Keratinocyte (primary cell): ENCODE results near the gene MAMDC2. TPM values are rescaled to one million over a fixed set of nuclear protein-coding genes. Genes with fewer than 3 reads are reported as not detected.
A peak's percentile ranks its signal among the peaks of the same experiment; 100 is the strongest.

Source experiments
- DNase-seq: peaks from one replicate; pipeline ENCODE4 v3.0.0-alpha.2; 2011; ENCODE audit warnings: low read depth, missing footprints, low spot score
- FAIRE-seq: peaks from 2 replicates; lab custom pipeline; 2011; peaks lifted over from hg19 to GRCh38; lab: Jason Lieb, UNC
- H2AFZ ChIP-seq: 2 replicates; pipeline ENCODE4 v1.6.0; 2012; ENCODE audit warnings: low read length, control low read depth, inconsistent platforms; ENCODE audit not compliant: control insufficient read depth
- H3K27ac ChIP-seq: 2 replicates; pipeline ENCODE4 v1.5.1; 2011; ENCODE audit warnings: low read length; ENCODE audit not compliant: control insufficient read depth, insufficient read depth
- H3K27me3 ChIP-seq: 3 replicates; pipeline ENCODE4 v1.6.0; 2011; ENCODE audit warnings: low read length; ENCODE audit not compliant: control insufficient read depth, insufficient read depth; ENCODE audit errors: extremely low read depth
- H3K36me3 ChIP-seq, 2 experiments: 2 replicates in 1 of 2; 3 replicates in 1 of 2; pipeline ENCODE4 v1.5.1; 2011; ENCODE audit warnings: low read length in 2 of 2, mild to moderate bottlenecking in 1 of 2; ENCODE audit not compliant: control insufficient read depth in 2 of 2, insufficient read depth in 2 of 2; ENCODE audit errors: extremely low read depth in 1 of 2
- H3K4me1 ChIP-seq: 3 replicates; pipeline ENCODE4 v1.5.1; 2011; ENCODE audit warnings: low read length; ENCODE audit not compliant: control insufficient read depth, insufficient read depth; ENCODE audit errors: extremely low read depth
- H3K4me2 ChIP-seq: 3 replicates; pipeline ENCODE4 v1.6.0; 2011; ENCODE audit warnings: low read depth, low read length; ENCODE audit not compliant: control insufficient read depth, insufficient read depth; ENCODE audit errors: extremely low read depth
- H3K4me3 ChIP-seq, 3 experiments: fragments of 200-600 bp in 1 of 3; sonication (generic) in 1 of 3; 2 replicates in 2 of 3; 3 replicates in 1 of 3; pipeline ENCODE4 v1.5.1; 2011 to 2016; ENCODE audit warnings: low read length in 3 of 3, mild to moderate bottlenecking in 3 of 3, control low read depth in 2 of 3, inconsistent platforms in 1 of 3, low read depth in 1 of 3, mixed read lengths in 1 of 3, mixed run types in 1 of 3, moderate library complexity in 1 of 3; ENCODE audit not compliant: control insufficient read depth in 2 of 3, insufficient read depth in 2 of 3; ENCODE audit errors: extremely low read depth in 1 of 3
- H3K79me2 ChIP-seq: 2 replicates; pipeline ENCODE4 v1.6.0; 2012; ENCODE audit warnings: low read length; ENCODE audit not compliant: control insufficient read depth, insufficient read depth
- H3K9ac ChIP-seq: 3 replicates; pipeline ENCODE4 v1.6.0; 2011; ENCODE audit warnings: low read length; ENCODE audit not compliant: control insufficient read depth, insufficient read depth; ENCODE audit errors: extremely low read depth
- H3K9me1 ChIP-seq: 3 replicates; pipeline ENCODE4 v1.6.0; 2011; ENCODE audit warnings: low read length; ENCODE audit not compliant: control insufficient read depth, insufficient read depth; ENCODE audit errors: extremely low read depth
- H3K9me3 ChIP-seq: 2 replicates; pipeline ENCODE4 v1.5.1; 2012; ENCODE audit warnings: low read depth, low read length; ENCODE audit not compliant: control insufficient read depth
- H4K20me1 ChIP-seq: 3 replicates; pipeline ENCODE4 v1.6.0; 2011; ENCODE audit warnings: low read length; ENCODE audit not compliant: control insufficient read depth, insufficient read depth; ENCODE audit errors: extremely low read depth
- EZH2 ChIP-seq: IDR thresholded peaks from one replicate; pipeline ENCODE4 v1.6.1; 2012; ENCODE audit warnings: inconsistent platforms, mild to moderate bottlenecking, low read length, moderate library complexity
- dilution Hi-C: fragments of 300-500 bp; cut with MboI; formaldehyde crosslinking; loops from one replicate; pipeline ENCODE4 v1.7.0; 2020; ENCODE audit warnings: low sequenced_read_pairs; ENCODE audit not compliant: extremely low pct_ligation_motif_present
- polyA plus RNA-seq, 5 experiments: library from polyadenylated mRNA; depleted of rRNA in 3 of 5; stranded (reverse) in 3 of 5; stranded (forward) in 1 of 5; unstranded in 1 of 5; fragments of >200 nt; gene quantifications; 1 replicate in 1 of 5; 2 replicates in 3 of 5; 3 replicates in 1 of 5; pipeline versions ENCODE4 v1.2.1 to v1.2.3, GENCODE V29; 2011 to 2012; ENCODE audit warnings: missing spikeins in 2 of 5, low read depth in 1 of 5, low replicate concordance in 1 of 5
- TF ChIP-seq, protein P1 (sequence below), 3 experiments: IDR thresholded peaks in 1 of 3; conservative IDR thresholded peaks in 1 of 3; optimal IDR thresholded peaks in 1 of 3; 2 replicates in 2 of 3; 3 replicates in 1 of 3; pipeline versions ENCODE3 to v1.5.1; 2011; ENCODE audit warnings: low read length in 3 of 3, mild to moderate bottlenecking in 3 of 3, moderate library complexity in 2 of 3, control low read depth in 1 of 3, inconsistent platforms in 1 of 3; ENCODE audit not compliant: insufficient read depth in 2 of 3; ENCODE audit errors: extremely low read depth in 1 of 3

Gene MAMDC2
- polyA plus RNA-seq, 1 donor (not counting 4 experiments of a cell fraction or from before 2014, with no cell fraction given) = 4.2 TPM

DNA sequence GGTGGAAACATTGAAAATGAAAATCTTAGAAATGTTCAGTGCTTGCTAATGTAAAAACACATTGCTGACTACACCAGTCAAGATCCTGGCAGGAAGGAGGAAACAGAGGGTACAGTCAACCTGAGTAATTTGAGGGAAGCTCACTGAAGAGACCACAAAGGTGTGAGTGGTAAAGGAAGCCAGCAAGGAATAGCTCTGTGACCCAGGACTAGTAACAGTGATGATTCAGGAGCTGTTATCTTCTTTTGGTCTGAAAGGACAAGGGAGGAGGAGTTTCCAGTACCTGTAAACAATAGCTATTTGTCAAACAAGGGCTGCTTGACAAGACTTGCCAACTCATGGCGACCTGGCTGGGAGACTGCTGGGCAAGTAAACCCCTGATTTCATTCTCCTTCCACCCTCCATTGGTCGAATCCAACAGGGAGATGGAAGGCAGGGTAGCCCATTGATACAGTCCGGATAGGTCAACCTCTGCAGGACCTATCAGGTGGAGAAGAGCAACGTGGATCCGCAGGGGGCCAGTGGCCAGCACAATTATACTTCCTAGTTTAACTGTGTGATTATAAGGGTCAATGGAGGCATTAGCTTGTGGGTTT, 68.1 kb downstream of the MAMDC2 start:
- H3K9me3 ChIP-seq = no peaks in the 10 kb centered on the region
- H3K4me1 ChIP-seq = peaks cover 45% of the 10 kb centered on the region
- DNase-seq = peak; percentile 91
- no peaks in the 10 kb centered on the region for H3K36me3 ChIP-seq
- peak overlapping the region; percentile 67 for H3K4me2 ChIP-seq
- dilution Hi-C loops = loop anchor here (25.0 kb wide), 1 partner anchor 149 kb away; no protein-coding TSS in a partner anchor
- no peak overlapping the region for H2AFZ ChIP-seq
- FAIRE-seq = peak; percentile 99
- H3K79me2 ChIP-seq = no peaks in the 10 kb centered on the region
- H3K9me1 ChIP-seq = no peaks in the 10 kb centered on the region
- no peaks in the 10 kb centered on the region for H4K20me1 ChIP-seq
- no peaks in the 10 kb centered on the region for H3K27me3 ChIP-seq
- TF ChIP-seq, protein P1, sequence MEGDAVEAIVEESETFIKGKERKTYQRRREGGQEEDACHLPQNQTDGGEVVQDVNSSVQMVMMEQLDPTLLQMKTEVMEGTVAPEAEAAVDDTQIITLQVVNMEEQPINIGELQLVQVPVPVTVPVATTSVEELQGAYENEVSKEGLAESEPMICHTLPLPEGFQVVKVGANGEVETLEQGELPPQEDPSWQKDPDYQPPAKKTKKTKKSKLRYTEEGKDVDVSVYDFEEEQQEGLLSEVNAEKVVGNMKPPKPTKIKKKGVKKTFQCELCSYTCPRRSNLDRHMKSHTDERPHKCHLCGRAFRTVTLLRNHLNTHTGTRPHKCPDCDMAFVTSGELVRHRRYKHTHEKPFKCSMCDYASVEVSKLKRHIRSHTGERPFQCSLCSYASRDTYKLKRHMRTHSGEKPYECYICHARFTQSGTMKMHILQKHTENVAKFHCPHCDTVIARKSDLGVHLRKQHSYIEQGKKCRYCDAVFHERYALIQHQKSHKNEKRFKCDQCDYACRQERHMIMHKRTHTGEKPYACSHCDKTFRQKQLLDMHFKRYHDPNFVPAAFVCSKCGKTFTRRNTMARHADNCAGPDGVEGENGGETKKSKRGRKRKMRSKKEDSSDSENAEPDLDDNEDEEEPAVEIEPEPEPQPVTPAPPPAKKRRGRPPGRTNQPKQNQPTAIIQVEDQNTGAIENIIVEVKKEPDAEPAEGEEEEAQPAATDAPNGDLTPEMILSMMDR (optimal IDR thresholded peaks at IDR 0.05 in 1 of 3, IDR thresholded peaks at IDR 0.05 in 1 of 3, conservative IDR thresholded peaks at IDR 0.05 in 1 of 3; ENCODE audit: extremely low read depth in 1 of 3, insufficient read depth in 2 of 3, low read length in 3 of 3) = no peak
- no peak for TF ChIP-seq EZH2
- H3K9ac ChIP-seq = peak overlapping the region; percentile 46
- H3K27ac ChIP-seq = peak overlapping the region; percentile 69
- peak overlapping the region in 2 of 3 experiments; percentile 22 to 48 for H3K4me3 ChIP-seq

DNA sequence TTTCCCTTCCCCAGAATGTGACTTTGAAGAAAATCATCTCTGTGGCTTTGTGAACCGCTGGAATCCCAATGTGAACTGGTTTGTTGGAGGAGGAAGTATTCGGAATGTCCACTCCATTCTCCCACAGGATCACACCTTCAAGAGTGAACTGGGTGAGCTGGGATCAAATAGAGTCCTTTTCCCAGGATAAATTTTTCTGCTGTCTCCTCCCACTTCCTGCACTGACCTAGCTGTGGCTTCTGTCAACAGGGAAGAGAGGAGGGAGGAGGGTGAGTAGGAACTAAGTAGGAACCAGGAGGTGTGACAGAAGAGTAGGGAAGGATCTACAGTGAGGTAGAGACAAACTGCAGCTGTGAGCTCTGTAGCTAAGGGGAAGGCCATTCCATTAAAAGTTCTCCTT, 69.3 kb downstream of the MAMDC2 start:
- H3K36me3 ChIP-seq = no peaks in the 10 kb centered on the region
- no peaks in the 10 kb centered on the region for H3K27me3 ChIP-seq
- FAIRE-seq = no peak
- no peaks in the 10 kb centered on the region for H3K79me2 ChIP-seq
- no peak overlapping the region for H2AFZ ChIP-seq
- H3K9me1 ChIP-seq = no peaks in the 10 kb centered on the region
- TF ChIP-seq, protein P1 (optimal IDR thresholded peaks at IDR 0.05 in 1 of 3, IDR thresholded peaks at IDR 0.05 in 1 of 3, conservative IDR thresholded peaks at IDR 0.05 in 1 of 3; ENCODE audit: extremely low read depth in 1 of 3, insufficient read depth in 2 of 3, low read length in 3 of 3) = no peak
- TF ChIP-seq EZH2 = no peak
- H4K20me1 ChIP-seq = no peaks in the 10 kb centered on the region
- no peaks in the 10 kb centered on the region for H3K9me3 ChIP-seq
- H3K4me1 ChIP-seq = peaks cover 53% of the 10 kb centered on the region
- no peak for DNase-seq
- H3K4me3 ChIP-seq = no peak overlapping the region
- no peak overlapping the region for H3K27ac ChIP-seq
- peak overlapping the region; percentile 23 for H3K4me2 ChIP-seq
- dilution Hi-C loops = loop anchor here (25.0 kb wide), 1 partner anchor 151 kb away; no protein-coding TSS in a partner anchor
- H3K9ac ChIP-seq = no peak overlapping the region
